Coronary artery (tissue), 2 donors: Measurements from ENCODE around the gene PTPN13.
"Not testable (repeated sequence)": the region's sequence is repeated elsewhere in the genome, so short reads cannot be mapped to it uniquely, and the experiment has no call there.

Experiments
- DNase-seq: peaks from one replicate; pipeline ENCODE4 v3.0.0-alpha.2; 2017; ENCODE audit warnings: low spot score
- H3K27ac ChIP-seq, 2 donors: fragments of 200-600 bp; sonication (generic); one replicate each; pipeline ENCODE4 v1.5.1; 2016 to 2019
- H3K4me3 ChIP-seq: fragments of 200-600 bp; sonication (generic); 2 replicates; pipeline ENCODE4 v1.5.1; 2016; ENCODE audit warnings: mild to moderate bottlenecking, moderate library complexity
- CTCF ChIP-seq: fragments of 200-600 bp; sonication (generic); IDR thresholded peaks from one replicate; pipeline ENCODE4 v1.5.1; 2019; ENCODE audit warnings: antibody characterized with exemption

PTPN13 gene

GRCh38 chr4:86640469-86640868 is 46.4 kb downstream of the PTPN13 start:
- DNase-seq = no peak
- Histone ChIP-seq H3K27ac (no peak overlapping the region), H3K4me3 (no peak overlapping the region)
- no peak for TF ChIP-seq CTCF

GRCh38 chr4:86641516-86642090 is 47.5 kb downstream of the PTPN13 start:
- no peak for TF ChIP-seq CTCF
- Histone ChIP-seq H3K27ac (no peak overlapping the region), H3K4me3 (no peak overlapping the region)
- no peak for DNase-seq

DNA sequence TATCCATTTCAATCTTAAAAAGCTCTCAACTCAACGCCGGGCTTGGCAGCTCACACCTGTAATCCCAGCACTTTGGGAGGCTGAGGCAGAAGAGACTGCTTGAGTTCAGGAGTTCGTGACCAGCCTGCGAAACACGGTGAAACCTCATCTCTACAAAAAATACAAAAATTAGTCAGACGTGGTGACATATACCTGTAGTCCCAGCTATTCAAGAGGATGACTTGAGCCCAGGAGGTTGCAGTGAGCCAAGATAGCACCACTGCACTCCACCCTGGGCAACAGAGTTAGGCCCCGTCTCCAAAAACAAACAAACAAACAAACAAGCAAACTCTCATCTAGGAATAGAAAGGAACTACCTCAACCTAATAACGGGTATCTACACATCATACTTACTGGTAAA is 50.8 kb downstream of the PTPN13 start:
- TF ChIP-seq CTCF = no peak
- Histone ChIP-seq H3K4me3 (no peak overlapping the region), H3K27ac (no peak overlapping the region)
- no peak for DNase-seq

DNA sequence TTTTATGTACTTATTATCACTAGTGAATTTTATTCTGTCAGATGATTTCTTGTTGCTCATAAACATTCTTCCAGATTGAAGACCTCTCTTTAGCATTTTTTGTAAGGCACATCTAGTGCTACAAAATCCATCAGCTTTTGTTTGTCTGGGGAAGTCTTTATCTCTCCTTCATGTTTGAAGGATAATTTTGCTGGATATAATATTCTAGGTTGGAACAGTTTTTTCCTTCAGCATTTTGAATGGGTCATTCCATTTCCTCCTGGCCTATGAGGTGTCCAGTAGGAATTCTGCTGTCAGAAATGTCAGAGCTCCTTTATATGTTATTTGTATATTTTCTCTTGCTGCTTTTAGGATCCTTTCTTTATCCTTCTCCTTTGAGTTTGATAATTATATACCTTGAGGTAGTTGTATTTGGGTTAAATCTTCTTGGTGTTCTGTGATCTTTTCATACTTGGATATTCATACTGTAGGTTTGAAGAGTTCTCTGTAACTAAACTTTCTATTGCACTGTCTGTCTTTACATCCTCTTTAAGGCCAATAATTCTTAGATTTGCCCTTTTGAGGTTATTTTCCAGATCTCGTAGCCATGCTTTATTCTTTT is 58.3 kb downstream of the PTPN13 start:
- no peak for TF ChIP-seq CTCF

GRCh38 chr4:86653237-86653865 is 59.2 kb downstream of the PTPN13 start:
- DNase-seq = no peak
- no peak for TF ChIP-seq CTCF
- Histone ChIP-seq H3K4me3 (no peak overlapping the region), H3K27ac (no peak overlapping the region)

More for the DNA sequence above, 58.3 kb downstream of the PTPN13 start:
- Histone ChIP-seq H3K27ac (no peak overlapping the region), H3K4me3 (no peak overlapping the region)
- DNase-seq = no peak

- not testable (repeated sequence) for DNase-seq, H3K4me3 ChIP-seq, H3K27ac ChIP-seq
Observed at GRCh38 chr4:86656781-86657180, 62.7 kb downstream of the PTPN13 start.

- Histone ChIP-seq H3K27ac (no peak overlapping the region), H3K4me3 (no peak overlapping the region)
- no peak for DNase-seq
- no peak for TF ChIP-seq CTCF
Observed at GRCh38 chr4:86657382-86657781, 63.3 kb downstream of the PTPN13 start.
